Cardiac muscle cell (in vitro differentiated cells and primary cell): ENCODE measurements around the gene VAT1L. TPM values are rescaled to one million over a fixed set of nuclear protein-coding genes. Genes with fewer than 3 reads are reported as not detected.

ENCODE experiments used
- DNase-seq, 2 donors: peaks; one replicate each; pipeline versions ENCODE4 v3.0.0 to v3.0.0-alpha.2; 2010 to 2017; ENCODE audit warnings: low read depth in 1 of 2, low spot score in 1 of 2
- H3K27ac ChIP-seq: fragments of 200-600 bp; sonication (generic); 2 replicates; pipeline ENCODE4 v1.5.1; 2016
- H3K27me3 ChIP-seq: fragments of 200-600 bp; sonication (generic); 2 replicates; pipeline ENCODE4 v1.6.0; 2016; ENCODE audit warnings: control low read depth
- H3K36me3 ChIP-seq: fragments of 200-600 bp; sonication (generic); 2 replicates; pipeline ENCODE4 v1.5.1; 2016; ENCODE audit warnings: control low read depth
- H3K4me1 ChIP-seq: fragments of 200-600 bp; sonication (generic); 2 replicates; pipeline ENCODE4 v1.8.1; 2017; ENCODE audit warnings: low read depth, mild to moderate bottlenecking, mixed run types
- H3K4me3 ChIP-seq: fragments of 200-600 bp; sonication (generic); 2 replicates; pipeline ENCODE4 v1.5.1; 2016; ENCODE audit warnings: mild to moderate bottlenecking
- H3K9me3 ChIP-seq: fragments of 200-600 bp; sonication (generic); 2 replicates; pipeline ENCODE4 v1.5.1; 2017; ENCODE audit warnings: low read depth, mild to moderate bottlenecking, control low read depth
- polyA plus RNA-seq: library from polyadenylated mRNA; unstranded; fragments of >200 nt; fragmentation: Nextera tagmentation; extraction: Ambion mirVana; gene quantifications from 2 replicates; pipeline ENCODE4 v1.2.1, GENCODE V29; 2016
- total RNA-seq: library from RNA; depleted of rRNA; stranded (reverse); fragments of >200 nt; gene quantifications from 2 replicates; pipeline ENCODE4 v1.2.3, GENCODE V29; 2016
- TF ChIP-seq, protein P1 (sequence below): IDR thresholded peaks from 2 replicates; pipeline ENCODE4 v1.5.1; 2012; ENCODE audit warnings: low read depth, mild to moderate bottlenecking, low read length

VAT1L gene
- total and polyA plus RNA-seq, 2 experiments from 2014 or later, result 1.5 to 2.4 TPM

DNA sequence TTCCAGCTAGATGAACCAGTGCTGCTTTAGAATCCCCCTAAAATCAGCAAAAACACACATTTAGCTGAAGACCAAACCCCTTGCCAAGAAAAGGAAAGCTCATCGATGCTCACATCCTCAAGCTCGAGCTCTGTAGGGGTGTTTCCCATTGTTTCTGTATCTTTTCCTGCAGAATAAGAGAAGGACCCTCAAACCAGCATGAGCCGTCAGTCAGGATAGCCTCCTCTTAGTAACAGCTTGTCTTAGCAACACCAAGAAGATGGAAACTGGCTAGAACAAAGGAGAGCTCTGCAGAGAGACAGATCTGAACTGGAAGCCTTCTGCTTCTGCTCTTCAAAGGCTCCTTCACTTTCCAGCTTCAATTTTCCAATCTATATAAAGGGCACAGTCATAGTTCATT, 32.0 kb downstream of the VAT1L start:
- no peaks in the 10 kb centered on the region for H3K4me1 ChIP-seq
- no peaks in the 10 kb centered on the region for H3K9me3 ChIP-seq
- no peak for DNase-seq
- no peaks in the 10 kb centered on the region for H3K27me3 ChIP-seq
- TF ChIP-seq, protein P1, sequence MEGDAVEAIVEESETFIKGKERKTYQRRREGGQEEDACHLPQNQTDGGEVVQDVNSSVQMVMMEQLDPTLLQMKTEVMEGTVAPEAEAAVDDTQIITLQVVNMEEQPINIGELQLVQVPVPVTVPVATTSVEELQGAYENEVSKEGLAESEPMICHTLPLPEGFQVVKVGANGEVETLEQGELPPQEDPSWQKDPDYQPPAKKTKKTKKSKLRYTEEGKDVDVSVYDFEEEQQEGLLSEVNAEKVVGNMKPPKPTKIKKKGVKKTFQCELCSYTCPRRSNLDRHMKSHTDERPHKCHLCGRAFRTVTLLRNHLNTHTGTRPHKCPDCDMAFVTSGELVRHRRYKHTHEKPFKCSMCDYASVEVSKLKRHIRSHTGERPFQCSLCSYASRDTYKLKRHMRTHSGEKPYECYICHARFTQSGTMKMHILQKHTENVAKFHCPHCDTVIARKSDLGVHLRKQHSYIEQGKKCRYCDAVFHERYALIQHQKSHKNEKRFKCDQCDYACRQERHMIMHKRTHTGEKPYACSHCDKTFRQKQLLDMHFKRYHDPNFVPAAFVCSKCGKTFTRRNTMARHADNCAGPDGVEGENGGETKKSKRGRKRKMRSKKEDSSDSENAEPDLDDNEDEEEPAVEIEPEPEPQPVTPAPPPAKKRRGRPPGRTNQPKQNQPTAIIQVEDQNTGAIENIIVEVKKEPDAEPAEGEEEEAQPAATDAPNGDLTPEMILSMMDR, result no peak
- no peaks in the 10 kb centered on the region for H3K36me3 ChIP-seq
- H3K4me3 ChIP-seq, result no peak overlapping the region
- no peak overlapping the region for H3K27ac ChIP-seq

DNA sequence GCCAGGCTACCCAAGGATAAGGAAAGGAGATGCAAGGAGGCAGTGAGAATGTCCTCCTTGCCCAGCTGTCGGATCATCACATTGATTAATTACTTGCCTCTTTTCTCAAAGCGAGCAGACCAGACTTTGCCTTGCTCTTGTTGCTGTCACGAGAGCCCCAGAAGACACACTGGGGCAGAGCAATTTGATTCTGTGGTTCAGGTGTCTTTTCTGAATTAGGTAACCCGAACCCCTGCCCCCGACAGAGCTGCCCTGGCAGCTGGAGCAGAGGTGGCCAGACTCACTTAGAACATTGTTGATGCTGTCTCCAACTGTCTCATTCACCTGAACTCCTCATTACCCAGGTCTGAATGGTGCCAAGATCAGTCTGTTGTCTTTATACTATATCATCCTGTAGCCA, 34.3 kb downstream of the VAT1L start:
- H3K9me3 ChIP-seq, result no peaks in the 10 kb centered on the region
- H3K4me1 ChIP-seq, result no peaks in the 10 kb centered on the region
- no peak overlapping the region for H3K27ac ChIP-seq
- H3K27me3 ChIP-seq, result no peaks in the 10 kb centered on the region
- no peak for DNase-seq
- no peak overlapping the region for H3K4me3 ChIP-seq
- TF ChIP-seq, protein P1, result no peak
- H3K36me3 ChIP-seq, result no peaks in the 10 kb centered on the region

DNA sequence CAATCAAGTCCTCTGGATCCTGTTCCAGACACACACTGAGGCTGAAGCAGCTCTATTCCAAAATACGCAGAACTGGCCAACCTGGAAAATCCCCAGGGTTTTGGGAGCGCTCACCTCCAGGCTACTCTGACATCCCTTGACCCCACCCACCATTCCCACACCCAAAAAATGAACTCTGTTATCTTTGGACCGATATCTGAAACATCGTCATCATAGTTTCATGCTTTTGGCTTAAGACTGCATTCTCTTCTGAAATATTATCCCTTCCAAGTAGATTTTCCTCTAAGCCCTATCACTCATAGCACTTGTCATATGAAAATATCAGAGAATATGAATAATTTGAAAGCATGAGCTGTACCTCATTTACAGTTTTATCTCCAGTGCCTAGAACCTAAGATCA, 34.7 kb downstream of the VAT1L start:
- Histone ChIP-seq H3K27ac (no peak overlapping the region), H3K4me3 (no peak overlapping the region), H3K36me3 (no peaks in the 10 kb centered on the region), H3K27me3 (no peaks in the 10 kb centered on the region), H3K9me3 (no peaks in the 10 kb centered on the region), H3K4me1 (no peaks in the 10 kb centered on the region)
- TF ChIP-seq, protein P1, result no peak
- DNase-seq, result no peak

DNA sequence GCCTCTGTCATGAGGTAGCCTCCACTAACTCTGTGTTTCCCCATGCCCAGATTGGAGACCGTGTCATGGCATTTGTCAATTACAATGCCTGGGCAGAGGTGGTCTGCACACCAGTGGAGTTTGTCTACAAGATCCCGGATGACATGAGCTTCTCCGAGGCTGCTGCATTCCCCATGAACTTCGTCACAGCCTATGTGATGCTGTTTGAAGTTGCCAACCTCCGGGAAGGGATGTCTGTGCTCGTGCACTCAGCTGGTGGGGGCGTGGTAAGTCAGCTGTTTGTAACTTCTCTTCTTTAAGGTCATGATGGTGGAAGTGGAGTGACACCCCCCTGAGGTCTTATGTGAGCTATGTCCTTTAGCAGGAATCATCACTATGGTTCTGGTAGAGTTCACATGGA, 36.8 kb downstream of the VAT1L start:
- no peaks in the 10 kb centered on the region for H3K27me3 ChIP-seq
- H3K4me1 ChIP-seq, result no peaks in the 10 kb centered on the region
- no peak overlapping the region for H3K27ac ChIP-seq
- no peak overlapping the region for H3K4me3 ChIP-seq
- TF ChIP-seq, protein P1, result no peak
- no peak for DNase-seq
- no peaks in the 10 kb centered on the region for H3K9me3 ChIP-seq
- no peaks in the 10 kb centered on the region for H3K36me3 ChIP-seq

DNA sequence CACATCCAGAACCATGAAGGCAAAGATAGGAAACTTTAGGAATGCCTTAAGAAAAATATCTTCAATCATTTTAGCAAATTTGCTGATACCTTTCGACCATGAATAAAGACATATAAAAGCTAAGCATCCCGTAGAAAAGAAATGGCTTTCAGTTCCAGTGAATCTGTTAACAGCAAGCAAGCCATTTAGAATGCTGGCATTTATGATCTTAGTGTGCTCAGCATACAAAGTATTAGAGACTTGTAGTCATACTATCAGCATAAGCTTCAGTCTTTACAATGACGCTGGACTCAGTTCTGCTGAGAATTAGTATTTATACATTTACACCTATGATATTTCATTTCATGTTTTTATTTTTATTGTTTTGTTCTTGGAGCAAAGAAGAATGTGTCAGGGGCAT, 38.7 kb downstream of the VAT1L start:
- Histone ChIP-seq H3K9me3 (no peaks in the 10 kb centered on the region), H3K27ac (no peak overlapping the region), H3K27me3 (no peaks in the 10 kb centered on the region), H3K36me3 (no peaks in the 10 kb centered on the region), H3K4me3 (no peak overlapping the region), H3K4me1 (no peaks in the 10 kb centered on the region)
- TF ChIP-seq, protein P1, result no peak
- no peak for DNase-seq
